Gastrocnemius medialis (tissue), 4 donors: ENCODE results near the gene BOD1L1. TPM values are rescaled to one million over a fixed set of nuclear protein-coding genes. Genes with fewer than 3 reads are reported as not detected.

ENCODE experiments used
- ATAC-seq, 2 donors: fragments of 150-250 bp; one replicate each; pipeline ENCODE4 v1.9.1; 2016
- DNase-seq, 2 donors: peaks; one replicate each; pipeline ENCODE4 v3.0.0-alpha.2; 2019
- H3K27ac ChIP-seq, 4 donors: fragments of 200-600 bp; sonication (generic); 1 replicate in 1 of 4; 2 replicates in 3 of 4; pipeline ENCODE4 v1.5.1; 2016 to 2018; ENCODE audit warnings: mild to moderate bottlenecking in 2 of 4, moderate library complexity in 1 of 4
- H3K27me3 ChIP-seq, 3 donors: fragments of 200-600 bp; sonication (generic) in 2 of 3; 1 replicate in 1 of 3; 2 replicates in 2 of 3; pipeline versions ENCODE4 v1.5.1 to v1.6.0; 2016 to 2019; ENCODE audit warnings: mild to moderate bottlenecking in 1 of 3, moderate library complexity in 1 of 3
- H3K36me3 ChIP-seq, 2 donors: fragments of 200-600 bp; sonication (generic) in 1 of 2; one replicate each; pipeline ENCODE4 v1.5.1; 2017 to 2018
- H3K4me1 ChIP-seq, 2 donors: fragments of 200-600 bp; sonication (generic) in 1 of 2; one replicate each; pipeline ENCODE4 v1.5.1; 2016 to 2017; ENCODE audit warnings: mild to moderate bottlenecking in 2 of 2
- H3K4me3 ChIP-seq, 4 donors: fragments of 200-600 bp; sonication (generic) in 3 of 4; 1 replicate in 1 of 4; 2 replicates in 3 of 4; pipeline ENCODE4 v1.5.1; 2016 to 2019; ENCODE audit warnings: mild to moderate bottlenecking in 2 of 4
- H3K9me3 ChIP-seq, 3 donors: fragments of 200-600 bp; sonication (generic) in 2 of 3; 1 replicate in 1 of 3; 2 replicates in 2 of 3; pipeline ENCODE4 v1.5.1; 2016 to 2019
- CTCF ChIP-seq, 5 experiments: fragments of 450-650 bp in 3 of 5; fragments of 200-600 bp in 2 of 5; sonication (generic) in 2 of 5; IDR thresholded peaks in 4 of 5; conservative IDR thresholded peaks in 1 of 5; 1 replicate in 4 of 5; 2 replicates in 1 of 5; pipeline ENCODE4 v1.5.1; 2016 to 2019; ENCODE audit warnings: antibody characterized with exemption in 5 of 5, mild to moderate bottlenecking in 3 of 5, moderate library complexity in 3 of 5
- POLR2A ChIP-seq, 2 donors: fragments of 450-650 bp; IDR thresholded peaks; one replicate each; pipeline ENCODE4 v1.6.1; 2017; ENCODE audit warnings: antibody characterized with exemption in 2 of 2, mild to moderate bottlenecking in 2 of 2, moderate library complexity in 2 of 2
- in situ Hi-C, 4 donors: fragments of 200-750 bp; cut with MboI; loops; one replicate each; pipeline versions ENCODE4 v1.15.0 to v1.8.0; 2017; ENCODE audit warnings: low sequenced_read_pairs in 4 of 4
- intact Hi-C: fragments of 100-400 bp; cut with DNase I; formaldehyde crosslinking; loops from one replicate; pipeline ENCODE4 v1.15.1; 2023; ENCODE audit warnings: low total_unique reads
- total RNA-seq, 4 donors: library from RNA; depleted of rRNA; stranded (reverse); fragments of >200 nt; gene quantifications; one replicate each; pipeline versions ENCODE4 v1.1.0 to v1.2.3, GENCODE V29; 2016

BOD1L1 gene
- total RNA-seq: 10 to 100 TPM; 11.9 to 14.7 (median 13.0) TPM

- DNase-seq (peak; percentile 84), ATAC-seq (peak; percentile 99)
- in situ Hi-C loops (loop anchor here in 2 of 4 donors (25.0 kb wide), 1 partner anchor 1385 kb away; the partner anchor contains the start of gene CPEB2 (in 2 of the 2)), intact Hi-C loops (loop anchor here (5.0 to 10.0 kb wide), 2 partner anchors 145 to 1827 kb away; partner anchors contain the start of gene RAB28)
- peak within 1 kb of the TSS; percentile 72 to 95 (median 79) for H3K4me3 ChIP-seq
- TF ChIP-seq CTCF (IDR thresholded peaks at IDR 0.05 in 4 of 5, conservative IDR thresholded peaks at IDR 0.05 in 1 of 5) (peak in 4 of 5 experiments; percentile 28 to 57 (median 48)), POLR2A (IDR thresholded peaks at IDR 0.05) (peak; percentile 55 to 69)
- no peaks in the 10 kb centered on the region for H3K36me3 ChIP-seq
- H3K27ac ChIP-seq: peak within 1 kb of the TSS; percentile 87 to 94 (median 88)
- H3K27me3 ChIP-seq: no peaks in the 10 kb centered on the region
- H3K9me3 ChIP-seq: no peaks in the 10 kb centered on the region
- peaks cover 30 to 36% of the 10 kb centered on the region in 2 donors for H3K4me1 ChIP-seq
Measured at GRCh38 chr4:13627606-13628311, at the start of gene BOD1L1. BOD1L1 (minus strand) TSS chr4:13627725; CDS start chr4:13627587, 138 bp downstream.

GRCh38 chr4:13674971-13675370, 47.4 kb upstream of the BOD1L1 start:
- in situ Hi-C loops: no loop called here
- intact Hi-C loops: no loop called here
- no peak for DNase-seq
- no peak for TF ChIP-seq CTCF (IDR thresholded peaks at IDR 0.05 in 4 of 5, conservative IDR thresholded peaks at IDR 0.05 in 1 of 5)
- TF ChIP-seq POLR2A (IDR thresholded peaks at IDR 0.05): no peak
- Histone ChIP-seq H3K4me3 (no peak overlapping the region), H3K9me3 (no peaks in the 10 kb centered on the region), H3K36me3 (no peaks in the 10 kb centered on the region), H3K27me3 (no peaks in the 10 kb centered on the region), H3K4me1 (no peaks in the 10 kb centered on the region), H3K27ac (no peak overlapping the region)
- no peak for ATAC-seq

- Histone ChIP-seq H3K36me3 (no peaks in the 10 kb centered on the region), H3K27ac (no peak overlapping the region), H3K9me3 (no peaks in the 10 kb centered on the region), H3K4me3 (no peak overlapping the region), H3K27me3 (no peaks in the 10 kb centered on the region), H3K4me1 (no peaks in the 10 kb centered on the region)
- intact Hi-C loops (no loop called here), in situ Hi-C loops (no loop called here)
- no peak for DNase-seq
- ATAC-seq: no peak
- TF ChIP-seq POLR2A (IDR thresholded peaks at IDR 0.05) (no peak), CTCF (IDR thresholded peaks at IDR 0.05 in 4 of 5, conservative IDR thresholded peaks at IDR 0.05 in 1 of 5) (no peak)
Measured at GRCh38 chr4:13673167-13673566, 45.6 kb upstream of the BOD1L1 start.

- intact Hi-C loops: no loop called here
- no peak overlapping the region for H3K27ac ChIP-seq
- H3K4me1 ChIP-seq: no peaks in the 10 kb centered on the region
- no peaks in the 10 kb centered on the region for H3K36me3 ChIP-seq
- ATAC-seq: no peak
- TF ChIP-seq CTCF (IDR thresholded peaks at IDR 0.05 in 4 of 5, conservative IDR thresholded peaks at IDR 0.05 in 1 of 5) (no peak), POLR2A (IDR thresholded peaks at IDR 0.05) (no peak)
- no peaks in the 10 kb centered on the region for H3K9me3 ChIP-seq
- H3K27me3 ChIP-seq: no peaks in the 10 kb centered on the region
- in situ Hi-C loops: no loop called here
- DNase-seq: no peak
- H3K4me3 ChIP-seq: no peak overlapping the region
Measured at GRCh38 chr4:13670456-13671160, 43.1 kb upstream of the BOD1L1 start.
